MM.1S (cell line): ENCODE results near the gene BRINP1.

ENCODE experiments used
- DNase-seq: peaks from one replicate; pipeline ENCODE4 v3.0.0-alpha.2; 2015
- H2AFZ ChIP-seq: fragments of 300-600 bp; sonication (generic); 2 replicates; pipeline ENCODE4 v1.6.0; 2016; ENCODE audit warnings: antibody characterized with exemption, low read length
- H3F3A ChIP-seq: fragments of 300-600 bp; sonication (generic); 2 replicates; pipeline ENCODE4 v1.6.1; 2016; ENCODE audit warnings: mild to moderate bottlenecking, antibody characterized with exemption, low read length, moderate library complexity, mixed read lengths; ENCODE audit not compliant: insufficient read depth
- H3K27ac ChIP-seq: fragments of 300-600 bp; sonication (generic); 2 replicates; pipeline ENCODE4 v1.5.1; 2016; ENCODE audit warnings: mild to moderate bottlenecking, low read length
- H3K27me3 ChIP-seq: fragments of 300-600 bp; sonication (generic); replicated peaks from 2 replicates; pipeline ENCODE4 v1.6.0; 2016; ENCODE audit warnings: low read length; ENCODE audit not compliant: insufficient read depth
- H3K36me3 ChIP-seq: fragments of 300-600 bp; sonication (generic); replicated peaks from 2 replicates; pipeline ENCODE4 v1.6.1; 2016; ENCODE audit warnings: mild to moderate bottlenecking, low read length, mixed read lengths; ENCODE audit not compliant: insufficient read depth
- H3K4me1 ChIP-seq: fragments of 300-600 bp; sonication (generic); 2 replicates; pipeline ENCODE4 v1.6.1; 2016; ENCODE audit warnings: low read length, mixed read lengths
- H3K4me2 ChIP-seq: fragments of 300-600 bp; sonication (generic); 2 replicates; pipeline ENCODE4 v1.6.0; 2016; ENCODE audit warnings: low read depth, low read length
- H3K4me3 ChIP-seq: fragments of 300-600 bp; sonication (generic); 2 replicates; pipeline ENCODE4 v1.5.1; 2016; ENCODE audit warnings: low read length, mixed read lengths
- H3K79me2 ChIP-seq: fragments of 300-600 bp; sonication (generic); 2 replicates; pipeline ENCODE4 v1.6.1; 2016; ENCODE audit warnings: mixed run types, low read length, mixed read lengths
- H3K9ac ChIP-seq: fragments of 300-600 bp; sonication (generic); 2 replicates; pipeline ENCODE4 v1.6.1; 2016; ENCODE audit warnings: low read length, mixed read lengths
- H3K9me2 ChIP-seq: fragments of 300-600 bp; sonication (generic); replicated peaks from 2 replicates; pipeline ENCODE4 v1.6.1; 2016; ENCODE audit warnings: mild to moderate bottlenecking, low read length, mixed read lengths; ENCODE audit not compliant: insufficient read depth
- H3K9me3 ChIP-seq: fragments of 300-600 bp; sonication (generic); replicated peaks from 2 replicates; pipeline ENCODE4 v1.6.1; 2016; ENCODE audit warnings: mild to moderate bottlenecking, low read length, mixed read lengths; ENCODE audit not compliant: insufficient read depth
- H4K20me1 ChIP-seq: fragments of 300-600 bp; sonication (generic); 2 replicates; pipeline ENCODE4 v1.6.1; 2016; ENCODE audit warnings: mild to moderate bottlenecking, low read length, moderate library complexity, mixed read lengths; ENCODE audit not compliant: insufficient read depth
- EZH2 ChIP-seq: fragments of 300-600 bp; sonication (generic); optimal IDR thresholded peaks from 2 replicates; pipeline ENCODE3; 2017; ENCODE audit warnings: low read depth, mild to moderate bottlenecking, antibody characterized with exemption, low read length, mixed read lengths
- EZH2phosphoT487 ChIP-seq: fragments of 300-600 bp; sonication (generic); IDR thresholded peaks from 2 replicates; pipeline ENCODE4 v1.6.1; 2018; ENCODE audit warnings: antibody characterized with exemption, low read length
- TF ChIP-seq, protein P1 (sequence below): fragments of 300-600 bp; sonication (generic); IDR thresholded peaks from 2 replicates; pipeline ENCODE4 v1.5.1; 2016; ENCODE audit warnings: antibody characterized with exemption, low read length, mixed read lengths

The BRINP1 gene

DNA sequence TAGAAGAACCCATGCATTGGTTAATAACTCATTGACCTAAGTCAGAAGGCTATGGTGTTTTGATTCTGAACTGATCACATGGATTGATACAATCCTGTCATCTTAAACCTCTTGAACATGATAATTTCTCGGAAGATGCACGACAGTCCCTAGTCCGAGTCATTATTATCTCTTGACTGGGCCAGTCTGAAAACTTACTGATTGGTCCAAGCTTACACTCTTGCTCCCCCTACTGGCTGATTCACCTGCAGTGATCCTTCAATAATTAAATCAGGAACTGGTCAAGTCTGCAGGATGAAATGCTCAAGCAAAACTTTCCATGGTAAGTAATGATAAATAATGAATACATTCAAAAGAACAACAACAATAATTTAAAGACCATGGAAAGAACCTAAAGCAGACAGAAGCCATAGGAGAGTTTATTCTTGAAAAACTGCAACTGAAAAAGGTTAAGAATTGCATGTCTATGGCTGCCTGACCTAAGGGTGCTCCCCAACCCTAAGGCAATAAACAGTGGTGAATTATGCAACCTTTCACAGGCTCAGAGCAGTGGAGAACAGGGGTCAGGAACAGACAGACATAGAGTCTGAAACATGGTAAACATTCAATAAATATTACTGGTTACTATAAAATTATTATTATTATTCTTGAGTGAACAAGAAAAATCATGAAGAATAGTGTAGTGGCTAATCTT, 79.3 kb downstream of the BRINP1 start:
- no peaks in the 10 kb centered on the region for H3K36me3 ChIP-seq
- no peaks in the 10 kb centered on the region for H3K27me3 ChIP-seq
- no peaks in the 10 kb centered on the region for H3K9me2 ChIP-seq
- no peaks in the 10 kb centered on the region for H3K4me1 ChIP-seq
- no peaks in the 10 kb centered on the region for H3K9me3 ChIP-seq
- H3K4me3 ChIP-seq = no peak overlapping the region
- H3F3A ChIP-seq = no peaks in the 10 kb centered on the region
- H2AFZ ChIP-seq = no peak overlapping the region
- DNase-seq = peak; percentile 61
- no peaks in the 10 kb centered on the region for H4K20me1 ChIP-seq
- TF ChIP-seq, protein P1, sequence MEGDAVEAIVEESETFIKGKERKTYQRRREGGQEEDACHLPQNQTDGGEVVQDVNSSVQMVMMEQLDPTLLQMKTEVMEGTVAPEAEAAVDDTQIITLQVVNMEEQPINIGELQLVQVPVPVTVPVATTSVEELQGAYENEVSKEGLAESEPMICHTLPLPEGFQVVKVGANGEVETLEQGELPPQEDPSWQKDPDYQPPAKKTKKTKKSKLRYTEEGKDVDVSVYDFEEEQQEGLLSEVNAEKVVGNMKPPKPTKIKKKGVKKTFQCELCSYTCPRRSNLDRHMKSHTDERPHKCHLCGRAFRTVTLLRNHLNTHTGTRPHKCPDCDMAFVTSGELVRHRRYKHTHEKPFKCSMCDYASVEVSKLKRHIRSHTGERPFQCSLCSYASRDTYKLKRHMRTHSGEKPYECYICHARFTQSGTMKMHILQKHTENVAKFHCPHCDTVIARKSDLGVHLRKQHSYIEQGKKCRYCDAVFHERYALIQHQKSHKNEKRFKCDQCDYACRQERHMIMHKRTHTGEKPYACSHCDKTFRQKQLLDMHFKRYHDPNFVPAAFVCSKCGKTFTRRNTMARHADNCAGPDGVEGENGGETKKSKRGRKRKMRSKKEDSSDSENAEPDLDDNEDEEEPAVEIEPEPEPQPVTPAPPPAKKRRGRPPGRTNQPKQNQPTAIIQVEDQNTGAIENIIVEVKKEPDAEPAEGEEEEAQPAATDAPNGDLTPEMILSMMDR = peak; percentile 84
- TF ChIP-seq EZH2 = no peak
- H3K9ac ChIP-seq = no peak overlapping the region
- H3K27ac ChIP-seq = no peak overlapping the region
- no peaks in the 10 kb centered on the region for H3K79me2 ChIP-seq
- no peak overlapping the region for H3K4me2 ChIP-seq

DNA sequence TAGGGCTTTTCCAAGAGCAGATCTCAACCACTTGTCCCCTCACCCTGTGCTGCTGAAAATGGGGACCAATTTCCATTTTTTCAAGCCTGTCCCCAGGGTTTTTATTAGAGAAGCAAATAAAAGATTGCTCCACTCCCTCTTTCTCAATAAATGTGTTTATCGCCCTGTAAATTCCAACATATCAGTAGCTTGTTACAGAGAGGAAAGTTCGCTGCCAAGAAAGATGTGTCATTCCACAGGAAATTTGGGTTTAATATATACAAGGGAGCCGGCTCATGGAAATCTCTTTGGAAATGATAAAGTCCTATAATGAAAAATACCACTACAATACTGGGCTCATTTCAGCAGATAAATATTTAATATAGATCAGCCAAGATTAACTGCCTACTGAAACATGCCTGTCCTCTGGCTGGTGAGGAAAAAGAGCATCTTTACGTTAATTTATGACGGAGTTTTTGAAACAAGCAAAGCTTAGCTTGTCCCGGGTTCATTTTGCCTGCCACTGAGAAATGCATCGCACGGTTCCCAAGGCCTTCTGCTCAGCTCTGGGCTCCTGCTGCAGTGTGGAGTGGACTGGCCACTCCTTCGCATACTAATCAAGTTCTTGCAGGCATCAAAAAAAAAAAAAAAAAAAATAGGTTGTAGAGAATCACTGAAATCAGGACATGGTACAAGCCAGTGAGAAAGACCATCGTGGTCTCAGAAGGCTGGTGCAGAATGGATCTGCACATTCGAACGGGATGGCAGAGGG, 84.5 kb downstream of the BRINP1 start:
- no peak overlapping the region for H3K27ac ChIP-seq
- H3K4me2 ChIP-seq = no peak overlapping the region
- no peak overlapping the region for H2AFZ ChIP-seq

DNA sequence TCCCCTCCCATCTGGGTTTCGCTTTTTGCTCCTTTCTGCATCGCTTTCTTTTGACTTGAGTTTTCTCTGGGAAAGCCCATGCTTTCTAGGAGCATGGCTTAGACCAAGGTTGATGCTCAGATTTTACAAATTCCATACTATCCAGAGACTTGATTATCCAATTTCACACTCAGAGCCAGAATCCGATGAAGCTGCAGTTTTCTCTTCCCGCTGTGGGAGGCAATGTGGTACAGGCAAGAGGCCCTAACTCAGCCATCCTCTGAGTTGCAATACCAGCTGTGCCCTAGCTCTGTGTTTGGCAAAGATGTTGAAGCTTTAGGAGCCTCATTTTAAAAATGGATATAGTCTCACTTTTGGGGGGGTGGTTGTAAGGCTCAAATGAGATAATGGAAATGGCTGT, 85.1 kb downstream of the BRINP1 start:
- Histone ChIP-seq H3K9me2 (no peaks in the 10 kb centered on the region), H3K4me2 (no peak overlapping the region), H3K9me3 (no peaks in the 10 kb centered on the region), H3K4me1 (no peaks in the 10 kb centered on the region), H3K27me3 (no peaks in the 10 kb centered on the region), H3F3A (no peaks in the 10 kb centered on the region), H3K36me3 (no peaks in the 10 kb centered on the region), H3K79me2 (no peaks in the 10 kb centered on the region), H2AFZ (no peak overlapping the region), H3K4me3 (no peak overlapping the region), H4K20me1 (no peaks in the 10 kb centered on the region), H3K27ac (no peak overlapping the region), H3K9ac (no peak overlapping the region)
- no peak for TF ChIP-seq EZH2
- no peak for TF ChIP-seq EZH2phosphoT487
- TF ChIP-seq, protein P1 = no peak
- DNase-seq = no peak

More for the DNA sequence above, 84.5 kb downstream of the BRINP1 start:
- Histone ChIP-seq H3K79me2 (no peaks in the 10 kb centered on the region), H3K9ac (no peak overlapping the region), H3K9me3 (no peaks in the 10 kb centered on the region), H3K27me3 (no peaks in the 10 kb centered on the region), H3F3A (no peaks in the 10 kb centered on the region), H4K20me1 (no peaks in the 10 kb centered on the region), H3K36me3 (no peaks in the 10 kb centered on the region), H3K4me1 (no peaks in the 10 kb centered on the region), H3K9me2 (no peaks in the 10 kb centered on the region), H3K4me3 (no peak overlapping the region)
- DNase-seq = no peak
- TF ChIP-seq EZH2 = no peak
- TF ChIP-seq EZH2phosphoT487 = no peak
